Muscle layer of colon (tissue), 2 donors: ENCODE results near the gene RASA3.
"Not testable (repeated sequence)": the region's sequence is repeated elsewhere in the genome, so short reads cannot be mapped to it uniquely, and the experiment has no call there.

ENCODE experiments used
- H3K27ac ChIP-seq: one replicate; pipeline ENCODE4 v1.7.0; 2013; ENCODE audit warnings: low read depth, mild to moderate bottlenecking, low read length, moderate library complexity
- H3K27me3 ChIP-seq, 2 donors: one replicate each; pipeline ENCODE4 v1.7.0; 2013; ENCODE audit warnings: low read length in 2 of 2, mild to moderate bottlenecking in 2 of 2; ENCODE audit not compliant: insufficient read depth in 2 of 2, control insufficient read depth in 1 of 2
- H3K36me3 ChIP-seq: one replicate; pipeline ENCODE4 v1.7.0; 2013; ENCODE audit warnings: mild to moderate bottlenecking, low read length; ENCODE audit not compliant: insufficient read depth
- H3K4me1 ChIP-seq: one replicate; pipeline ENCODE4 v1.7.0; 2013; ENCODE audit warnings: mild to moderate bottlenecking, low read length; ENCODE audit not compliant: insufficient read depth
- H3K4me3 ChIP-seq, 2 donors: one replicate each; pipeline ENCODE4 v1.7.0; 2013; ENCODE audit warnings: low read length in 2 of 2, low read depth in 1 of 2, mild to moderate bottlenecking in 1 of 2, moderate library complexity in 1 of 2
- H3K9ac ChIP-seq: one replicate; pipeline ENCODE4 v1.7.0; 2013; ENCODE audit warnings: low read length
- H3K9me3 ChIP-seq: one replicate; pipeline ENCODE4 v1.7.0; 2013; ENCODE audit warnings: mild to moderate bottlenecking, low read length
- donor health status: abdominal sarcoma.
- donor health status: Adenocarcinoma of cecum.

The RASA3 gene

DNA sequence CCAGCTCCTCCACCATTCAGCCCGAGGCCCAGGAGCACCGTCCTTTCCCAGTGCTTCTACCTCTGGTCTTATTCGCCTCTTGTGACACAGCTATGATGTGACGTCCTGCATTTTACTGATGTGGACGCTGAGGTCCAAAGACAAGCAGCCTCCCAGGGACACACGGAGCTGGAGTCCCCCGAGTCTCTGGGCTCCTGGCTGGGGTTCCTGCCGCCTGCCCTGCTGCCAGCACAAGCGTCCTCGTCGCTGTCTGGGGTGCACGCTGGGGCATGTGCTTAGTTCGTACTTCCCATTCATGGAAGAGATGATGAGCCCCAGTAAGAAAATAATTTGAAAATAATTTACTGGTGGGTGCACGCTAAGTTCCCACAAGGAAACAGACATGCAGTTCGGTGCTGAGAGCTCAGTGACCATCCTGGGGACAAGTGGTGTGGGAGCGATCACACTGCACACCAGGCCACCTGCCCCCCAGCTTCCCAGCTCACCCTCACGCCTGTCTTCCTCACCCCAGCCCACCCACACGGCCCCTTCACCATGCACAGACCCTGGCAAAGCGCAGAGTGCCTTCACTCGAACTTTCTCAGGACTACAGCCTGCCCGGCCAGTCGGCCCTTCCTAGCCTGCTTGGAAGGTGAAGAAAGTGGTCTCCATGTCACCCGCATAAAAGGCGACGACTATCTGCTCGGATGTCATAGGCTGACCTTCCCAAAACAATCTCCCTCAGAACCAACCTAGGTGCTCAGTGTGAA is 32.4 kb upstream of the RASA3 start:
- no peak overlapping the region for H3K27ac ChIP-seq
- H3K9me3 ChIP-seq, result no peaks in the 10 kb centered on the region
- H3K9ac ChIP-seq, result no peak overlapping the region
- peaks cover 0 to 7% of the 10 kb centered on the region in 2 donors for H3K27me3 ChIP-seq
- H3K36me3 ChIP-seq, result no peaks in the 10 kb centered on the region
- H3K4me3 ChIP-seq, result no peak overlapping the region
- H3K4me1 ChIP-seq, result peaks cover 18% of the 10 kb centered on the region

DNA sequence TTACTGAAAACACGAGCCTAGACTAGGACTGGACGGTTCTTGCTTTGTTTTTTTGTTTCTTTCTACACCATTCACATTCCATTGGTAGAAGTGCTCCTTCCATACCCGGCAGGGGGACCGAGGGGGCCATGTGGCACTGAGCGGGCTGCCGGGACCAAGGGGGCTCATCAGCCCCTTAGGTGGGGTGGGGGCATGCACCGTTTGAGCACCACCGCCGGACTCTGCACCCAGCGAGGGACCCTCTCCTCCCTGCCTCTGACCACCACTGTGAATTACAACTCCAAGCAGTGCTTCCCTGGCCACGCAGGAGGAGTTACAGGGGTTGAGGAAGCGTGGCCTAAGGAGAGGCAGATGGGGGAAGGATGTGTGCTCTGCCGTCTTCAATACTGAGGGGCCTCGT is 31.6 kb upstream of the RASA3 start:
- Histone ChIP-seq H3K9ac (no peak overlapping the region), H3K9me3 (no peaks in the 10 kb centered on the region), H3K4me3 (no peak overlapping the region), H3K36me3 (no peaks in the 10 kb centered on the region), H3K4me1 (peaks cover 18% of the 10 kb centered on the region), H3K27me3 (peaks cover 0 to 7% of the 10 kb centered on the region in 2 donors), H3K27ac (no peak overlapping the region)

DNA sequence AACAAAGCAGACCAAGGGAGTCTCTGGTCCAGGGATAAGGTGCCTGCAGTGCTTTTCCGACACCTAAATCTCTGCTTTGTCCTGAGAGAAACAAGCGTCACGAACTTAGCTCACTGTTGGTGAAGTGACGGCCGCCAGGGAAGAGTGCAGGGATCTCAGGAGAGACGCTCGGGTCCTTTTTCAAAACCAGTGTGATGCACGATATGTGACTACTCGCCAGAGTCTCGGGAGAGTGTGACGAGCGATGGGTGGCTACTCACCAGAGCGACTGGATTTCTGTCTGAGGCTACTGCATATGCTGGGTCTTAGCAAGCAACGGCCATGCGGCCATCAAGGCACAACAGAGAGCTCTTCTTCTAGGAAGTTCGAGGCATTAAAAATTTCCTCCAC is 30.1 kb upstream of the RASA3 start:
- no peaks in the 10 kb centered on the region for H3K9me3 ChIP-seq
- no peaks in the 10 kb centered on the region for H3K36me3 ChIP-seq
- H3K4me3 ChIP-seq, result peak overlapping the region in 1 of 2 donors; percentile 25
- H3K27me3 ChIP-seq, result peaks cover 0 to 7% of the 10 kb centered on the region in 2 donors
- H3K4me1 ChIP-seq, result peaks cover 18% of the 10 kb centered on the region
- H3K9ac ChIP-seq, result no peak overlapping the region
- no peak overlapping the region for H3K27ac ChIP-seq

DNA sequence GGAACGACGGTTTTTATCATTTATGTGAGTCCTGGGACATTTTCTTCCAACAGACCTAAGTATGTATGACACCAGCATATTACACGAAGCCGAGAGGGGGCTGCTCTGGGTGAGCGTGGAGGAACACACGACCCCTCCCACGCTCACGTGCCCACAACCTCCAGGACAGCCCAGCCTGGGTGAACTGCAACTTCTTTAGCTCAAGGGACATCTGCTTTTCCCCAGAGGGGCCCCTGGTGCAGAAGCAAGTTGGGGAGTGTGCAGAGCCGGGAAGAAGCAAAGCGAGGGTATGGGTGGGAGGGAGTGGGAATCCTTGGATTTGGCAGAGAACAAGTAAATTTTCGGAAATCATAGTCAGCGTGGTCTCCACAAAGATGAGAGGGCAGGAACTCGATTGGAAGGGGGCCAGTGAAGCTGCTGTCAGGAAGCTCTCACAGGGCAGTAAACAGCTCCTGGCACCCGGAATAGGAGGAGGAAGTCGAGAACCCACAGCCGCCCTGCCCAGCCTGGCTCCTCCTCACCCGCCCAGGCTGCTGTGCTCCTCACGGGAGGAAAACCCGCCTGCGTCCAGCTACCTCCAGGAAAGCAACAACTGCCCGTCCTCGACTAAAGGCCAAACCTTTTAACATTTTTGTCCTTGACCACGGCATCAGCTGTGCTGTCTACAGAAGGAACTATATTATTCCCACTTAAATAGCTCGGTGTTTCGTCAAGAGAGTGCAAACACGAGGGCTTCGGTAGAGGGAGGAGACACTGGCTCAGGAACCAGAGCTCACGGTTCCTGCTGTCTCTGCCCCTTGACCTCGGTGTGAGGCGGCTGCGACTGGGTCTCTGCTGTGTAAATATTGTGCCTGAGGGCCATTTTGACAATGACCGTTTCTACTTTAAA is 29.5 kb upstream of the RASA3 start:
- Histone ChIP-seq H3K4me1 (peaks cover 12% of the 10 kb centered on the region), H3K36me3 (no peaks in the 10 kb centered on the region), H3K9ac (no peak overlapping the region), H3K4me3 (peak overlapping the region in 1 of 2 donors; percentile 25), H3K27me3 (peaks cover 0 to 7% of the 10 kb centered on the region in 2 donors), H3K27ac (no peak overlapping the region), H3K9me3 (no peaks in the 10 kb centered on the region)

DNA sequence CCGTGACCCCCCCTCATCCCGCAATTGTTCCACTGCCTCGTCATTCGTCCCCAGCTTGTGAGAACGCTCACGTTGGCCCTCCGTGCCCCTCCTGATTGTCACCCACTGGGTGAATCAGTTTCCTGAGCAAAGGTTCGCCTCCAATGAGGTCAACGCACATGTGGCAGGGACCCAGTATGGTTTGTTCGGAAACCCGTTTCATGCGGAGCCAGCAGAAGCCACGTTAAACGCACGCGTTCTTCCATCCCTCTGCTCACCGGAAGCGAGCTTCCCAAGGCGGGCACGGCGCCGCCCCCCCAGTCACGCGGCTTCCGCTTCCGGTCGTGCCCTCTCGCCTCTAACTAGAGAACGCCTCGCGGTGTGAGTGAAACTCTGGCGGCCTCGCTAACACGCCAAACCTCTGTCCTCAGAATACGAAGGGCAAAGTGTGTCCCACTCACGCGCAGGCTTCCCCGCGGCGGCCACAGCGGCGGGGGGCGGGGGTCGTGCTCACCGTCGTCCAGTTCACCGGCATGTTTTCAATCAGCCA is 28.7 kb upstream of the RASA3 start:
- Histone ChIP-seq H3K27me3 (peaks cover 0 to 7% of the 10 kb centered on the region in 2 donors), H3K4me3 (no peak overlapping the region), H3K36me3 (no peaks in the 10 kb centered on the region), H3K9me3 (no peaks in the 10 kb centered on the region), H3K9ac (no peak overlapping the region), H3K27ac (no peak overlapping the region), H3K4me1 (peaks cover 4% of the 10 kb centered on the region)

DNA sequence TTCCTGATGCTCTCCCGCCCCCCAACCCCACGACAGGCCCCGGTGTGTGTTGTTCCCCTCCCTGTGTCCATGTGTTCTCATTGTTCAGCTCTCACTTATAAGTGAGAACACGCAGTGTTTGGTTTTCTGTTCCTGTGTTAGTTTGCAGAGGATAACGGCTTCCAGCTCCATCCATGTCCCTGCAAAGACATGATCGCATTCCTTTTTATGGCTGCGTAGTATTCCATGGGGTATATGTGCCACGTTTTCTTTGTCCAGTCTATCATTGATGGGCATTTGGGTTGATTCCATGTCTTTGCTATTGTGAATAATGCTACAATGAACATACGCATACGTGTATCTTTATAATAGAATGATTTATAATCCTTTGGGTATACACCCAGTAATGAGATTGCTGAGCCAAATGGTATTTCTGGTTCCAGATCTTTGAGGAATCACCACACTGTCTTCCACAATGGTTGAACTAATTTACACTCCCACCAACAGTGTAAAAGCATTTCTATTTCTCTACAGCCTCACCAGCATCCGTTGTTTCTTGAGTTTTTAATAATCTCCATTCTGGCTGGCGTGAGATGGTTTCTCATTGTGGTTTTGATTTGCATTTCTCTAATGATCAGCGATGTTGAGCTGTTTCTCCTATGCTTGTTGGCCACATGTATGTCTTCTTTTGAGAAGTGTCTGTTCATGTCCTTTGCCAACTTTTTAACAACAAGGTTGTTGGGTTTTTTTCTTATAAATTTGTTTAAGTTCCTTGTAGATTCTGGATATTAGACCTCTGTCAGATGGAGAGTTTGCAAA is 26.6 kb upstream of the RASA3 start:
- H3K9ac ChIP-seq, H3K4me1 ChIP-seq, H3K4me3 ChIP-seq, H3K27me3 ChIP-seq, H3K36me3 ChIP-seq, H3K9me3 ChIP-seq, H3K27ac ChIP-seq: not testable (repeated sequence)

DNA sequence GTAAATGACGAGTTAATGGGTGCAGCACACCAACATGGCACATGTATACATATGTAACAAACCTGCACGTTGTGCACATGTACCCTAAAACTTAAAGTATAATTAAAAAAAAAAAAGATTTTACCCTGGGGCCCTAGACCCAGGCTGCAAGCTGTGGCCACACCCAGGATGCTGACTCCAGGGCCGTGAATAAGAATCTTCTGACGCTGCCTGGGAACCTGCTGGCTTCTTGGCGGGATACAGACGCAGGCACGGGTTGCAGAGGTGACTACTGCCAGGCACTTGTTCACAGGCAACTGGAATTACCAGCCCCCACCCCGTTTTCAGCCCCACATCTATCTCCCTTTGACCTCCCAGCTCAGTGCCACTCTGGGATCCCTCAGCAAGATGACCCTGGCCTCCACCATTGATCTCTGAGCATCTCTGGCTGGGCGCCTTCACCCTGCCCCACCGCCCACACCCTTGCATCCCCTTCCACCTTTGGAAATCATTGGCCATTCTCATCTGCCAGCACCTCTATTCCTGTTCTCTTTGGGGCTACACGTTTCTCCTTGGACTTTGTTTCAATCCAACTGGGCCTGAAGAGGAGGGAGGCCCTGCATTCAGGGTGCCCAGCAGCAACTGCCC is 25.6 kb upstream of the RASA3 start:
- no peaks in the 10 kb centered on the region for H3K9me3 ChIP-seq
- H3K4me1 ChIP-seq, result no peaks in the 10 kb centered on the region
- H3K36me3 ChIP-seq, result no peaks in the 10 kb centered on the region
- no peak overlapping the region for H3K9ac ChIP-seq
- H3K4me3 ChIP-seq, result no peak overlapping the region
- no peaks in the 10 kb centered on the region for H3K27me3 ChIP-seq
- H3K27ac ChIP-seq, result no peak overlapping the region

DNA sequence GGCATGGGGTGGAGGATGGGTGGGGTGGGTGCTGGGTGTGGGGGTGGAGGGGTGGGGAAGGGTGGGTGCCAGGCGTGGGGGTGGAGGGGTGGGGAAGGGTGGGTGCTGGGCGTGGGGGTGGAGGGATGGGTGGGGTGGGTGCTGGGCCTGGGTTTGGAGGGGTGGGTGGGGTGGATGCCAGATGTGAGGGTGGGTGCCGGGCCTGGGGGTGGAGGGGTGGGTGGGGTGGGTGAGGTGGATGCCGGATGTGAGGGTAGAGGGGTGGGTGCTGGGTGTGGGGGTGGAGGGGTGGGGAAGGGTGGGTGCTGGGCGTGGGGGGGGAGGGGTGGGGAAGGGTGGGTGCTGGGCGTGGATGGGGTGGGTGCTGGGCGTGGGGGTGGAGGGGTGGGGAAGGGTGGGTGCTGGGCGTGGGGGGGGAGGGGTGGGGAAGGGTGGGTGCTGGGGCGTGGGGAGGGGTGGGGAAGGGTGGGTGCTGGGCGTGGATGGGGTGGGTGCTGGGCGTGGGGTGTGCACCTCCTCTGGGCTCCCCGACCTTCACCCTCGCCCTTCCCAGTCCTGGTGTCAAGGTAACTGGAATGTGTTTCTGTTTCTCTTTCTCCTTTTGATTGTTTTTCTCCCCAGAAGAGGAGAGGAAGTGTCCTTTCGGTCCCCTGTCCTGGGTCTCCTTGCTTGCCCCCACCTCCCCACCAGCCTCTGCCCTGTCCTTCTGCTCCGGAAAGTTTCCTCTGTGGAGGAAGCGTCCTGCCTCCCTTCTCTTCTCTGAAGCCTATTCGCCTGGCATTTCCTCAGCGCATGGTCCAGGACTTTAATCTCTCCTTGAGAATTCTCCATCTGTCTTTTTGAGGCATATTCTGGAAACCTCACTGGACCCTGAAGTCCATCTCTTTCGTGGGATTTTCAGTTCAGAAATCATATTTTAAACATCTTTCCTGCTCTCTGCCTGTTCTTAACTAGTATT is 23.8 kb upstream of the RASA3 start:
- Histone ChIP-seq H3K36me3 (no peaks in the 10 kb centered on the region), H3K9ac (no peak overlapping the region), H3K4me1 (no peaks in the 10 kb centered on the region), H3K27me3 (no peaks in the 10 kb centered on the region), H3K4me3 (no peak overlapping the region), H3K9me3 (no peaks in the 10 kb centered on the region), H3K27ac (no peak overlapping the region)

DNA sequence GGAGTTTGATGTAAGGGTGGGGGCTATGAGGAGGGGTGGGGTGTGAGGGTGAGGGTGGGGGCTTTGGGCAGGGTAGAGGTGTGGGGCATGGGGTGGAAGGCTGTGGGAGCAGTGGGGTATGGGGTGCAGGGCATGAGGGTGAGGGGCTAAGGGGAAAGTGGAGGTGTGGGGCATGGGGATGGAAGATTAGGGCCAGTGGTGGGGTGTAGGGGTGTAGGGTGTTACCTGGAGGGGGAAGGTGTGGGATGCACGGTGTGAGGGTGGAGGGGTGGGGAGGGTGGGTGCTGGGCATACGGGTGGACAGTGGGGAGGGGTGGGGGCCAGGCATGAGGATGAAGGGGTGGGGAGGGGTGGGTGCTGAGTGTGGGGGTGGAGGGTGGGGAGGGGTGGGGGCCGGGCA is 22.9 kb upstream of the RASA3 start:
- H3K4me1 ChIP-seq, result no peaks in the 10 kb centered on the region
- H3K9me3 ChIP-seq, result no peaks in the 10 kb centered on the region
- no peak overlapping the region for H3K4me3 ChIP-seq
- H3K9ac ChIP-seq, result no peak overlapping the region
- no peaks in the 10 kb centered on the region for H3K36me3 ChIP-seq
- no peaks in the 10 kb centered on the region for H3K27me3 ChIP-seq
- H3K27ac ChIP-seq, result no peak overlapping the region

DNA sequence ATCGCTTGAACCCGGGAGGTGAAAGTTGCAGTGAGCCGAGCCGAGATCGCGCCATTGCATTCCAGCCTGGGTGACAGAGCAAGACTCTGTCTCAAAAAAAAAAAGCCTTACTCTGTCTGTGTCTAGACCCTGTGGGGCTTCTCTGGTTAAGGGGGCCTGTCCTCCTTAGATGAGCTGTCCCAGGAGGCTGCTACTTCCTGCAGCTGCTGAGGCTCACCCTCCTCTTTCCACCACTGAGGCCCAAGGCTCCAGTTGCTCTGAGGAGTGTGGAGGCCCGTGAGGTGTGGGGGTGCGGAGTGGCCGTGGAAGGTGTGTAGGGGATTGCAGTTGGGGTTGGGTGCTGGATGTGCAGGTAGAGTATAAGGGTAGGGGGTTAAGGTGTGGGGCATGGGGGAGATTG is 22.1 kb upstream of the RASA3 start:
- no peaks in the 10 kb centered on the region for H3K27me3 ChIP-seq
- H3K9me3 ChIP-seq, result no peaks in the 10 kb centered on the region
- H3K4me1 ChIP-seq, result no peaks in the 10 kb centered on the region
- no peaks in the 10 kb centered on the region for H3K36me3 ChIP-seq
- H3K9ac ChIP-seq, result no peak overlapping the region
- no peak overlapping the region for H3K4me3 ChIP-seq
- H3K27ac ChIP-seq, result no peak overlapping the region
